Tibial nerve (tissue), 4 donors: ENCODE results near the gene TPRN. TPM values are rescaled to one million over a fixed set of nuclear protein-coding genes. Genes with fewer than 3 reads are reported as not detected.

Source experiments
- DNase-seq, 2 donors: peaks; one replicate each; pipeline ENCODE4 v3.0.0-alpha.2; 2019; ENCODE audit warnings: low spot score in 2 of 2
- H3K27ac ChIP-seq, 4 donors: fragments of 200-600 bp; sonication (generic) in 3 of 4; one replicate each; pipeline ENCODE4 v1.5.1; 2017 to 2019; ENCODE audit warnings: mild to moderate bottlenecking in 1 of 4
- H3K27me3 ChIP-seq, 2 donors: fragments of 200-600 bp; sonication (generic) in 1 of 2; one replicate each; pipeline versions ENCODE4 v1.5.1 to v1.6.0; 2017 to 2019
- H3K36me3 ChIP-seq, 3 donors: fragments of 200-600 bp; sonication (generic); one replicate each; pipeline ENCODE4 v1.5.1; 2018 to 2019
- H3K4me1 ChIP-seq, 4 donors: fragments of 200-600 bp; sonication (generic) in 3 of 4; one replicate each; pipeline ENCODE4 v1.5.1; 2017 to 2019
- H3K4me3 ChIP-seq, 4 donors: fragments of 200-600 bp; sonication (generic) in 3 of 4; one replicate each; pipeline ENCODE4 v1.5.1; 2017 to 2019; ENCODE audit warnings: mild to moderate bottlenecking in 1 of 4, moderate library complexity in 1 of 4
- H3K9me3 ChIP-seq, 4 donors: fragments of 200-600 bp; sonication (generic) in 3 of 4; one replicate each; pipeline ENCODE4 v1.5.1; 2017 to 2019
- EP300 ChIP-seq, 2 donors: sonication (generic); formaldehyde crosslinking; IDR thresholded peaks; one replicate each; pipeline ENCODE4 v1.6.1; 2017; ENCODE audit warnings: antibody characterized with exemption in 2 of 2, mild to moderate bottlenecking in 1 of 2
- POLR2A ChIP-seq, 2 donors: fragments of 450-650 bp; IDR thresholded peaks; one replicate each; pipeline ENCODE4 v1.6.1; 2017; ENCODE audit warnings: antibody characterized with exemption in 2 of 2, mild to moderate bottlenecking in 2 of 2, moderate library complexity in 2 of 2
- WGBS, 2 donors: methylation state at CpG; one replicate each; pipeline ENCODE4 v1.1.5; 2018; 5-methylcytosine and 5-hydroxymethylcytosine counted together
- total RNA-seq, 4 donors: library from RNA; depleted of rRNA; stranded (reverse); fragments of >200 nt; gene quantifications; one replicate each; pipeline ENCODE4 v1.1.0, GENCODE V29; 2016
- TF ChIP-seq, protein P1 (sequence below), 5 experiments: fragments of 200-600 bp in 3 of 5; fragments of 450-650 bp in 2 of 5; sonication (generic) in 3 of 5; IDR thresholded peaks; one replicate each; pipeline ENCODE4 v1.5.1; 2016 to 2019; ENCODE audit warnings: antibody characterized with exemption in 5 of 5, mild to moderate bottlenecking in 3 of 5, moderate library complexity in 2 of 5

Gene TPRN
- total RNA-seq, 4 donors from 2014 or later, result 6.8 to 12.3 (median 8.9) TPM

GRCh38 chr9:137221506-137222111 lies 21.1 kb upstream of the TPRN start:
- Histone ChIP-seq H3K4me1 (peaks cover 0 to 72% (median 35%) of the 10 kb centered on the region in 4 donors), H3K27me3 (peaks cover 0 to 4% of the 10 kb centered on the region in 2 donors), H3K9me3 (no peaks in the 10 kb centered on the region), H3K36me3 (peaks cover 0 to 4% (median 0%) of the 10 kb centered on the region in 3 donors), H3K4me3 (peak overlapping the region; percentile 23 to 88 (median 30)), H3K27ac (peak overlapping the region; percentile 27 to 78 (median 54))
- no peak for DNase-seq
- WGBS, 2 donors, result 2% methylated on average over 10 of the region's 61 CpGs; no CpG with 5 or more reads in 1 of the 2 donors
- TF ChIP-seq POLR2A (IDR thresholded peaks at IDR 0.05), result no peak
- TF ChIP-seq, protein P1, sequence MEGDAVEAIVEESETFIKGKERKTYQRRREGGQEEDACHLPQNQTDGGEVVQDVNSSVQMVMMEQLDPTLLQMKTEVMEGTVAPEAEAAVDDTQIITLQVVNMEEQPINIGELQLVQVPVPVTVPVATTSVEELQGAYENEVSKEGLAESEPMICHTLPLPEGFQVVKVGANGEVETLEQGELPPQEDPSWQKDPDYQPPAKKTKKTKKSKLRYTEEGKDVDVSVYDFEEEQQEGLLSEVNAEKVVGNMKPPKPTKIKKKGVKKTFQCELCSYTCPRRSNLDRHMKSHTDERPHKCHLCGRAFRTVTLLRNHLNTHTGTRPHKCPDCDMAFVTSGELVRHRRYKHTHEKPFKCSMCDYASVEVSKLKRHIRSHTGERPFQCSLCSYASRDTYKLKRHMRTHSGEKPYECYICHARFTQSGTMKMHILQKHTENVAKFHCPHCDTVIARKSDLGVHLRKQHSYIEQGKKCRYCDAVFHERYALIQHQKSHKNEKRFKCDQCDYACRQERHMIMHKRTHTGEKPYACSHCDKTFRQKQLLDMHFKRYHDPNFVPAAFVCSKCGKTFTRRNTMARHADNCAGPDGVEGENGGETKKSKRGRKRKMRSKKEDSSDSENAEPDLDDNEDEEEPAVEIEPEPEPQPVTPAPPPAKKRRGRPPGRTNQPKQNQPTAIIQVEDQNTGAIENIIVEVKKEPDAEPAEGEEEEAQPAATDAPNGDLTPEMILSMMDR (IDR thresholded peaks at IDR 0.05), result no peak
- no peak for TF ChIP-seq EP300 (IDR thresholded peaks at IDR 0.05)

GRCh38 chr9:137221095-137221505 lies 20.6 kb upstream of the TPRN start:
- no peak for DNase-seq
- WGBS, 2 donors, result 74% methylated on average over 13 of the region's 14 CpGs; no CpG with 5 or more reads in 1 of the 2 donors
- Histone ChIP-seq H3K4me1 (peaks cover 0 to 73% (median 35%) of the 10 kb centered on the region in 4 donors), H3K27ac (peak overlapping the region in 3 of 4 donors; percentile 31 to 78 (median 77)), H3K9me3 (no peaks in the 10 kb centered on the region), H3K4me3 (peak overlapping the region in 2 of 4 donors; percentile 37 to 88), H3K27me3 (peaks cover 0 to 4% of the 10 kb centered on the region in 2 donors), H3K36me3 (peaks cover 0 to 9% (median 0%) of the 10 kb centered on the region in 3 donors)
- TF ChIP-seq POLR2A (IDR thresholded peaks at IDR 0.05) (no peak), EP300 (IDR thresholded peaks at IDR 0.05) (no peak)
- TF ChIP-seq, protein P1 (IDR thresholded peaks at IDR 0.05), result no peak

DNA sequence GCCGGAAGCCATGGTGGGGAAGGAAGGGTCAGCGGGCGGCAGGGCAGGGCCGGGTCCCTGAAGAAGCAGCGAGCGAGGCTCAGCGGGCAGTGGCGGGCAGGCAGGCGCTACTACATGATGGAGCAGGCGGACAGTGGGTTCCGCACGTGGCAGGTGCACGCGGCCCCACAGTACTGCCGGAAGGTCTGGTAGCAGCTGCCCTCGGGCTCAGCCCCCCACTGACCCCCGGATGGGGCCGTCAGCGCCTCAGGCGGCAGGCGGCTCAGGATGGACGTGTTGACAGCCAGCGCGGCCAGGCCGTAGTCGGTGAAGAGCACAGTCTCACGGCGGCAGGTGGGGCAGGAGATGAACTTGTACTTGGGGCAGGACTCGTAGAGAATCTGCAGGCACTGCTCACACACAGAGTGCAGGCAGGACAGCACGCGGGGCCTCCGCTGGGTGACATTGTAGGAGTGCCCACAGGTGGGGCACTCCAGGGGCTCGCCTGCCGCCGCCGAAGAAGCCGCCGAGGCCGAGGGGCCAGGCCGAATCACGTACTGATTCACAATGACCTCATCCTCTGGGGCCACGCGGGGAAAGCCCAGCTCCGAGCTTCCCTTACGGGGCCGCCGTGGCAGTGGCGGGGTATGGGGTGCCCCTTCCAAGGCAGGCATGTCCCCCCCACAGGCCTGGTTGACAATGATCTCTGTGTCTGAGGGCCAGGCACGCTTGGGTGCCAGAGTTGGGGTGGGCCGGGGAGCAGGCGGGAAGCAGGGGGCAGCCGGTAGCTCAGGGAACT lies 20.0 kb upstream of the TPRN start:
- 85% methylated on average over 46 to 47 of the region's 52 CpGs for WGBS, 2 donors
- peak overlapping the region in 2 of 4 donors; percentile 77 to 78 for H3K27ac ChIP-seq
- H3K4me1 ChIP-seq, result peaks cover 0 to 73% (median 35%) of the 10 kb centered on the region in 4 donors
- peak overlapping the region in 1 of 4 donors; percentile 88 for H3K4me3 ChIP-seq
- H3K36me3 ChIP-seq, result peaks cover 0 to 15% (median 0%) of the 10 kb centered on the region in 3 donors
- H3K27me3 ChIP-seq, result no peaks in the 10 kb centered on the region
- DNase-seq, result no peak
- H3K9me3 ChIP-seq, result no peaks in the 10 kb centered on the region
- TF ChIP-seq EP300 (IDR thresholded peaks at IDR 0.05), result no peak
- TF ChIP-seq POLR2A (IDR thresholded peaks at IDR 0.05), result no peak
- TF ChIP-seq, protein P1 (IDR thresholded peaks at IDR 0.05), result no peak

DNA sequence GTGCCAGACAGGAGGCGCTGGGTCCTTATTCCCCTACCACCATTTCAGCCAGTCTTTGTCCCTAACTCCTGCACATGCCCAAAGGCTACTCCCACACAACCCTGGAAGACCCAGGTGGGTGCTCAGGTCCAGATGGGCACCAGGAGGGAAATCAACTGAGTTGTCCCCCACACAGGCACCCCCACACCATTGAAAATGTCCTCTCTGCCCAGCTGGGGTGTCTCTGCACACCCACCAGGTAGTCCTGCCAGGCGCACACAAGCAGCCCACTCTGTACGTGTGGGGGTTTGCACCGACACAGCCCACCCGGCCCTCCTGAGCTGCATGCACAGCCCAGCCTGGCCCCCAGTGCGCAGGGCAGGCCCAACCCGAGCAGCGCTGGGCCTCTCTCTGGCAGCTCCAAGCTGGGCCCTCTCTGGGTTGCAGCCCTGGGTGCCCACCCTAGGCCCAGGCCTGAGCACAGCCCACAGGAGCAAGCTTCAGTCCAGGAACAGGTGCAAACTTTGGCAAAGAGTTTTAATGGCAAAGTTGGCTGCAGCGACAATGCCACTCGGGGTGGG lies 19.3 kb upstream of the TPRN start:
- WGBS, 2 donors, result 82 to 84% methylated on average over 5 to 7 of the region's 10 CpGs
- Histone ChIP-seq H3K4me1 (peaks cover 0 to 73% (median 35%) of the 10 kb centered on the region in 4 donors), H3K27ac (peak overlapping the region in 1 of 4 donors; percentile 6), H3K36me3 (peaks cover 0 to 22% (median 0%) of the 10 kb centered on the region in 3 donors), H3K4me3 (no peak overlapping the region), H3K27me3 (no peaks in the 10 kb centered on the region), H3K9me3 (no peaks in the 10 kb centered on the region)
- no peak for DNase-seq
- TF ChIP-seq POLR2A (IDR thresholded peaks at IDR 0.05) (no peak), EP300 (IDR thresholded peaks at IDR 0.05) (no peak)
- TF ChIP-seq, protein P1 (IDR thresholded peaks at IDR 0.05), result no peak
